ENCODE results near the gene BABAM2.

DNA sequence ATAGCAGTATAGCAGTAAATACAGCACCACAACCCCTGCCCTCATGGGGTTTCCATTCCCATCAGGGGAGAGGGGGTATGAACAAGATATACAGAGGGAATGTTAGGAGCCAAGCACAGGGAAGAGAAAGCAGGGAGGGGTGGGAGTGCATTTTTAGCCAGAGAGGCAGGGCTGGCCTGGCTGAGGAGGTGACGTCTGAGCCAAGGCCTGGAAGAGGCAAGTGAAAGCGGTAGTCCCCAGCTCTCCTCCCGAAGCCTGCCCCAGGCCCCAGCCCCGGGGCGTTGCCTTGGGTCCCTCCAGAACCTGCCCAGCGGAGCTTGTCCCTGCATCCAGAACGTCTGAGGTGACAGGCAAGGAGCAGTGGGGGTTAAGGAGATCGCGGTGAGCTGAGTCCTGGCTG is 457.1 kb downstream of the BABAM2 start:
- TF ChIP-seq, protein P1, sequence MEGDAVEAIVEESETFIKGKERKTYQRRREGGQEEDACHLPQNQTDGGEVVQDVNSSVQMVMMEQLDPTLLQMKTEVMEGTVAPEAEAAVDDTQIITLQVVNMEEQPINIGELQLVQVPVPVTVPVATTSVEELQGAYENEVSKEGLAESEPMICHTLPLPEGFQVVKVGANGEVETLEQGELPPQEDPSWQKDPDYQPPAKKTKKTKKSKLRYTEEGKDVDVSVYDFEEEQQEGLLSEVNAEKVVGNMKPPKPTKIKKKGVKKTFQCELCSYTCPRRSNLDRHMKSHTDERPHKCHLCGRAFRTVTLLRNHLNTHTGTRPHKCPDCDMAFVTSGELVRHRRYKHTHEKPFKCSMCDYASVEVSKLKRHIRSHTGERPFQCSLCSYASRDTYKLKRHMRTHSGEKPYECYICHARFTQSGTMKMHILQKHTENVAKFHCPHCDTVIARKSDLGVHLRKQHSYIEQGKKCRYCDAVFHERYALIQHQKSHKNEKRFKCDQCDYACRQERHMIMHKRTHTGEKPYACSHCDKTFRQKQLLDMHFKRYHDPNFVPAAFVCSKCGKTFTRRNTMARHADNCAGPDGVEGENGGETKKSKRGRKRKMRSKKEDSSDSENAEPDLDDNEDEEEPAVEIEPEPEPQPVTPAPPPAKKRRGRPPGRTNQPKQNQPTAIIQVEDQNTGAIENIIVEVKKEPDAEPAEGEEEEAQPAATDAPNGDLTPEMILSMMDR (IDR thresholded peaks at IDR 0.05; ENCODE audit: insufficient read depth, low read length, poor library complexity, severe bottlenecking), result no peak
- TF ChIP-seq EZH2phosphoT487 (conservative IDR thresholded peaks at IDR 0.05; ENCODE audit: low read length), result no peak

Measured in SU-DHL-6 (cell line).